Subcutaneous adipose tissue (tissue), 4 donors: ENCODE data around the gene ABL2. TPM values are rescaled to one million over a fixed set of nuclear protein-coding genes. Genes with fewer than 3 reads are reported as not detected.

Source experiments
- CTCF ChIP-seq: fragments of 450-650 bp; IDR thresholded peaks from one replicate; pipeline ENCODE4 v1.5.1; 2016; ENCODE audit warnings: low read depth, mild to moderate bottlenecking, control low read depth, antibody characterized with exemption, moderate library complexity
- total RNA-seq, 4 donors: library from RNA; depleted of rRNA; stranded (reverse); fragments of >200 nt; gene quantifications; one replicate each; pipeline ENCODE4 v1.1.0, GENCODE V29; 2016

Gene ABL2
- total RNA-seq, 4 donors from 2014 or later = 20.3 to 43.4 (median 39.1) TPM

- no peak for TF ChIP-seq CTCF
Observed at GRCh38 chr1:179121159-179121938, 108.1 kb downstream of the ABL2 start.

GRCh38 chr1:179120736-179121135 is 108.7 kb downstream of the ABL2 start:
- no peak for TF ChIP-seq CTCF

GRCh38 chr1:179119513-179119912 is 110.0 kb downstream of the ABL2 start:
- no peak for TF ChIP-seq CTCF

GRCh38 chr1:179115181-179115580 is 114.3 kb downstream of the ABL2 start:
- no peak for TF ChIP-seq CTCF

- no peak for TF ChIP-seq CTCF
Observed at GRCh38 chr1:179108644-179109043, 120.8 kb downstream of the ABL2 start.

GRCh38 chr1:179107706-179108629 is 121.5 kb downstream of the ABL2 start:
- no peak for TF ChIP-seq CTCF

- no peak for TF ChIP-seq CTCF
Observed at GRCh38 chr1:179105393-179105792, 124.1 kb downstream of the ABL2 start.
